ENCODE measurements around the gene TRMT61A. TPM values are rescaled to one million over a fixed set of nuclear protein-coding genes. Genes with fewer than 3 reads are reported as not detected.
A peak's percentile ranks its signal among the peaks of the same experiment; 100 is the strongest.

The TRMT61A gene
- polyA plus RNA-seq, 3 donors, result 2.7 to 7.1 (median 3.4) TPM

DNA sequence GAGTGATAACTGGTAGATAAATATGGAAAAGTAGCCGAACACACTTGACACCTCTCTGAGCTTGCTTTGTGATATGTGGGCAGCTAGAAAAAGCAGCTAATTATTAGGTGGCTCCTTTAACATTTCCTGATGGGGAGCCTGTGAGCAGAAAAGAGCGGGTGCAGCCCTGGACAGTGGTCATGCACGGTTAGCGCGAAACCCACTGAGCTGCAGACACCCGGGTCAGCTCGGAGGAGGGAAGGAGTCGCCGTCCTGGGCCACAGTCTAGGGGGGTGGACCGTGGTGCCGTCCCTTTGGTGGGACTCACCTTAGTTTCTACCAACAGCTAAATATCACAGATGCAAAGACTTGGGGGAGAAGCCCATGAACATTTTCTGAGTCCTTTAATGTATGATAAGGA, 40.4 kb downstream of the TRMT61A start:
- Mint-ChIP-seq H3K27ac (no peak overlapping the region), H3K4me3 (no peak overlapping the region), H3K36me3 (peaks cover 15 to 36% of the 10 kb centered on the region in 2 donors), H3K9me3 (no peaks in the 10 kb centered on the region), H3K27me3 (ENCODE audit: low read depth in 3 of 3) (no peaks in the 10 kb centered on the region), H3K4me1 (peaks cover 3% of the 10 kb centered on the region)
- H3K4me1 ChIP-seq (ENCODE audit: control insufficient read depth in 1 of 2, insufficient read depth in 2 of 2, low read length in 2 of 2), result no peaks in the 10 kb centered on the region
- H3K27ac ChIP-seq (ENCODE audit: low read depth in 1 of 2, low read length in 2 of 2), result no peak overlapping the region
- H3K9me3 ChIP-seq (replicated peaks in 1 of 2; ENCODE audit: control insufficient read depth in 1 of 2, insufficient read depth in 1 of 2, low read length in 2 of 2), result no peaks in the 10 kb centered on the region
- DNase-seq, result no peak
- no peak overlapping the region for H3K9ac ChIP-seq (ENCODE audit: insufficient read depth, low read length, poor library complexity, severe bottlenecking)
- intact Hi-C loops (cut with micrococcal nuclease), result no loop called here
- peaks cover 55% of the 10 kb centered on the region for H3K79me2 ChIP-seq (ENCODE audit: insufficient read depth, low read length)
- peaks cover 58% of the 10 kb centered on the region for H4K20me1 ChIP-seq (ENCODE audit: insufficient read depth, low read length)
- peaks cover 14 to 28% of the 10 kb centered on the region in 2 donors for H3K36me3 ChIP-seq (replicated peaks in 1 of 2; ENCODE audit: control insufficient read depth in 1 of 2, insufficient read depth in 2 of 2, low read length in 2 of 2)
- H3K4me3 ChIP-seq (replicated peaks in 1 of 3; ENCODE audit: low read depth in 2 of 3, low read length in 3 of 3), result no peak overlapping the region
- no peak overlapping the region for H3K4me2 ChIP-seq (replicated peaks; ENCODE audit: extremely low read depth, low read length, poor library complexity, severe bottlenecking)
- H3K27me3 ChIP-seq (ENCODE audit: control insufficient read depth in 2 of 2, insufficient read depth in 2 of 2, low read length in 2 of 2), result no peaks in the 10 kb centered on the region
- WGBS (ENCODE audit: insufficient coverage), result 96% methylated on average over 3 of the region's 11 CpGs
- TF ChIP-seq, protein P1, sequence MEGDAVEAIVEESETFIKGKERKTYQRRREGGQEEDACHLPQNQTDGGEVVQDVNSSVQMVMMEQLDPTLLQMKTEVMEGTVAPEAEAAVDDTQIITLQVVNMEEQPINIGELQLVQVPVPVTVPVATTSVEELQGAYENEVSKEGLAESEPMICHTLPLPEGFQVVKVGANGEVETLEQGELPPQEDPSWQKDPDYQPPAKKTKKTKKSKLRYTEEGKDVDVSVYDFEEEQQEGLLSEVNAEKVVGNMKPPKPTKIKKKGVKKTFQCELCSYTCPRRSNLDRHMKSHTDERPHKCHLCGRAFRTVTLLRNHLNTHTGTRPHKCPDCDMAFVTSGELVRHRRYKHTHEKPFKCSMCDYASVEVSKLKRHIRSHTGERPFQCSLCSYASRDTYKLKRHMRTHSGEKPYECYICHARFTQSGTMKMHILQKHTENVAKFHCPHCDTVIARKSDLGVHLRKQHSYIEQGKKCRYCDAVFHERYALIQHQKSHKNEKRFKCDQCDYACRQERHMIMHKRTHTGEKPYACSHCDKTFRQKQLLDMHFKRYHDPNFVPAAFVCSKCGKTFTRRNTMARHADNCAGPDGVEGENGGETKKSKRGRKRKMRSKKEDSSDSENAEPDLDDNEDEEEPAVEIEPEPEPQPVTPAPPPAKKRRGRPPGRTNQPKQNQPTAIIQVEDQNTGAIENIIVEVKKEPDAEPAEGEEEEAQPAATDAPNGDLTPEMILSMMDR (IDR thresholded peaks at IDR 0.05), result no peak
- no peak overlapping the region for H2AFZ ChIP-seq (ENCODE audit: insufficient read depth, low read depth, low read length, poor library complexity, severe bottlenecking)

DNA sequence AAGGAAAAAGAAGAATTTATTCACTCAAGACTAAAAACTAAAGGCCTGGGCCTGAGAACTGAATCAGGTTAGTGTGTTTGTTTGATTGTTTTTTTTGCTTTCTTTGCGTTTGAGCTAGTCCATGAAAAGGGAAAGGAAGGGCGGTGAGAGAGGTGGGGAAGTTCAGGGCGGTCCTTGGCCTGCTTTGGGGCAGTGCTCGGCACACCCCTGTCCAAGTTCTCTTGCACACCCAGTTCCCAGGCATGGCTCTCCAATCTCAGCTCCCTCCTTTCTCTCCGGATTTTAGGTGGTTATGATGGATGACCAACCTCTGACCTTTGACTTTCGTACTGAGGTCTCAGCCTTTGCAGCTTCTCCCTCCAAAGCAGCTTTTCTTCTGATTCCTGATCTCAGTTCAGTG, 45.1 kb downstream of the TRMT61A start:
- TF ChIP-seq, protein P1 (IDR thresholded peaks at IDR 0.05), result no peak
- DNase-seq, result no peak
- intact Hi-C loops (cut with micrococcal nuclease), result loop anchor here (5.0 to 10.0 kb wide), 2 partner anchors 103 to 111 kb away; no protein-coding TSS in a partner anchor
- Mint-ChIP-seq H3K4me1 (no peaks in the 10 kb centered on the region), H3K9me3 (no peaks in the 10 kb centered on the region), H3K27me3 (ENCODE audit: low read depth in 3 of 3) (no peaks in the 10 kb centered on the region), H3K4me3 (no peak overlapping the region), H3K36me3 (peaks cover 50 to 65% of the 10 kb centered on the region in 2 donors), H3K27ac (peak overlapping the region in 1 of 7 donors; percentile 31)
- H3K9ac ChIP-seq (ENCODE audit: insufficient read depth, low read length, poor library complexity, severe bottlenecking), result no peak overlapping the region
- peaks cover 11% of the 10 kb centered on the region for H3K79me2 ChIP-seq (ENCODE audit: insufficient read depth, low read length)
- peaks cover 56 to 65% of the 10 kb centered on the region in 2 donors for H3K36me3 ChIP-seq (replicated peaks in 1 of 2; ENCODE audit: control insufficient read depth in 1 of 2, insufficient read depth in 2 of 2, low read length in 2 of 2)
- H3K4me1 ChIP-seq (ENCODE audit: control insufficient read depth in 1 of 2, insufficient read depth in 2 of 2, low read length in 2 of 2), result no peaks in the 10 kb centered on the region
- H3K9me3 ChIP-seq (replicated peaks in 1 of 2; ENCODE audit: control insufficient read depth in 1 of 2, insufficient read depth in 1 of 2, low read length in 2 of 2), result no peaks in the 10 kb centered on the region
- peaks cover 38% of the 10 kb centered on the region for H4K20me1 ChIP-seq (ENCODE audit: insufficient read depth, low read length)
- H3K27me3 ChIP-seq (ENCODE audit: control insufficient read depth in 2 of 2, insufficient read depth in 2 of 2, low read length in 2 of 2), result no peaks in the 10 kb centered on the region
- WGBS (ENCODE audit: insufficient coverage), result 100% methylated on average over 1 of the region's 6 CpGs
- no peak overlapping the region for H3K27ac ChIP-seq (ENCODE audit: low read depth in 1 of 2, low read length in 2 of 2)
- H3K4me2 ChIP-seq (replicated peaks; ENCODE audit: extremely low read depth, low read length, poor library complexity, severe bottlenecking), result no peak overlapping the region
- no peak overlapping the region for H2AFZ ChIP-seq (ENCODE audit: insufficient read depth, low read depth, low read length, poor library complexity, severe bottlenecking)
- H3K4me3 ChIP-seq (replicated peaks in 1 of 3; ENCODE audit: low read depth in 2 of 3, low read length in 3 of 3), result no peak overlapping the region
